NT2/D1 (cell line): Measurements from ENCODE around the gene TEX10.

Source experiments
- DNase-seq: peaks from one replicate; pipeline ENCODE4 v3.0.0-alpha.2; 2011; ENCODE audit warnings: low read depth, low spot score
- H3K27me3 ChIP-seq: 2 replicates; pipeline ENCODE4 v1.6.0; 2011; ENCODE audit warnings: mild to moderate bottlenecking; ENCODE audit not compliant: insufficient read length, insufficient read depth
- H3K36me3 ChIP-seq: 2 replicates; pipeline ENCODE4 v1.6.1; 2011; ENCODE audit warnings: mild to moderate bottlenecking, low read length, mixed read lengths; ENCODE audit not compliant: insufficient read depth, insufficient read length
- H3K4me1 ChIP-seq: 2 replicates; pipeline ENCODE4 v1.5.1; 2011; ENCODE audit not compliant: insufficient read depth, insufficient read length
- H3K4me3 ChIP-seq: 2 replicates; pipeline ENCODE4 v1.5.1; 2011; ENCODE audit warnings: low read depth; ENCODE audit not compliant: insufficient read length
- H3K9ac ChIP-seq: 2 replicates; pipeline ENCODE4 v1.6.0; 2011; ENCODE audit warnings: low read depth; ENCODE audit not compliant: insufficient read length
- H3K9me3 ChIP-seq: 2 replicates; pipeline ENCODE4 v1.5.1; 2011; ENCODE audit warnings: mild to moderate bottlenecking, low read length; ENCODE audit not compliant: insufficient read depth
- SUZ12 ChIP-seq: IDR thresholded peaks from 2 replicates; pipeline ENCODE4 v1.6.1; 2011; ENCODE audit not compliant: insufficient read length, insufficient read depth; ENCODE audit errors: extremely low read depth
- YY1 ChIP-seq: IDR thresholded peaks from 2 replicates; pipeline ENCODE4 v1.6.1; 2011; ENCODE audit not compliant: insufficient read length, insufficient read depth
- ZNF274 ChIP-seq: IDR thresholded peaks from 2 replicates; pipeline ENCODE4 v1.6.1; 2011; ENCODE audit warnings: mild to moderate bottlenecking, low read depth, low read length

Gene TEX10

DNA sequence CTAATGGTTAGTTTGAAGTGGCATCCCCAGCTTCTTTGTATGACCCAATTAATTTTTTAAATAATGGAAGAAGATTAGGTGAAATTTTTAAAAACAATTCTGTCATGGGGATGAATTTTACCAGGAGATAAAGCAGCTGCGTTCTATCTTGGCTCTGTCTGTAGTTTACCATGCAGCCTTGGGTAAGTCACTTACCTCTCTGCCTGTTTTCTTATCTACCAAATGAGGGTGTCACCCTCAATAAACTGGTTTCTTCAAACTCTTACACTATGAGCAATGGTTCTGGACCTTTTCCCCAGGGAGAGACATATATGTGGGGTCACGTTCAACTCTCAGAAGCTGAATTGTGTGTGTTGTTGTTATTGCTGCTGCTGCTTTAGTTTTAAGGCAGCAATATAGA, 71.7 kb downstream of the TEX10 start:
- Histone ChIP-seq H3K9ac (no peak overlapping the region), H3K27me3 (no peaks in the 10 kb centered on the region), H3K36me3 (peaks cover 15% of the 10 kb centered on the region), H3K4me3 (no peak overlapping the region), H3K4me1 (no peaks in the 10 kb centered on the region), H3K9me3 (peaks cover 10% of the 10 kb centered on the region; the same call in 1 of the 2 replicates)
- DNase-seq: no peak
- TF ChIP-seq ZNF274 (no peak), SUZ12 (no peak), YY1 (no peak)

DNA sequence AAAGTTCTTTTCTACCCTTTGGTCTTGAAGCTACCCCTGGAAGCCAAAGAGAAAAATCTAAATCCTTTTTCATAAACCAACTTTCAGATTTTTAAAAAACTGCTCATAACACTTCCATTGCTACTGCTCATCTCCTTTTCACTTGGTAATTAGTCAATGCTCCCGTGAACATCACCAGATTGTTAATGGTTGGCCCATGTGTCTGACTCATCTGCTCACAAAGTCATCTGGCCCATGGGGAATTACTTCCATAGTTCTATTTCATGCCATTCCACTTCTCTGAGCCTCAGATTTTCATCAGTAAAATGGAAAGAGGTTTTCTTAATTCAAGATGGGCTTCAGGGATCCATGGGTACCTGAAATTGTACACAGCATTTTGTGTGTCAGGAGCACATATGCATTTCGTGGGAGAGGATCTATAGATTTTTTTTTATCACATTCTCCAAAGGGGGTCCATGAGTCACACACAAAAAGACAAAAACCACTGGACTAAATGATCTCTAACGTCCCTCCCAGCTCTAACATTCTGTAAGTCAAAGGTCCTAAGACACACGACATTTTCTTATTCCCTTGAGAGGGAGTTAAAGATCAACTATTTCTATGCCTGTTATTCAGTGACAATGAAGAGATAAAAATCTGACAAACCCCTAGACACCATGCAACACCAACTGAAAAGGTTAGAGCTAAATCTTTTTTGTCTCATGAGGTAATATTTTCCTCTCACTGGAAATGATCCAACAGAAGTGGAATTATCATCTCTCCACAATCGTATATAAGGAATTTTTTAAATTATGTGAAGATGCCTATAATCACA, 75.4 kb downstream of the TEX10 start:
- no peak overlapping the region for H3K9ac ChIP-seq
- H3K36me3 ChIP-seq: peaks cover 5% of the 10 kb centered on the region
- no peak overlapping the region for H3K4me3 ChIP-seq
- H3K9me3 ChIP-seq: no peaks in the 10 kb centered on the region
- DNase-seq: no peak
- H3K4me1 ChIP-seq: no peaks in the 10 kb centered on the region
- no peaks in the 10 kb centered on the region for H3K27me3 ChIP-seq
- TF ChIP-seq YY1: no peak
- TF ChIP-seq SUZ12: no peak
- no peak for TF ChIP-seq ZNF274

DNA sequence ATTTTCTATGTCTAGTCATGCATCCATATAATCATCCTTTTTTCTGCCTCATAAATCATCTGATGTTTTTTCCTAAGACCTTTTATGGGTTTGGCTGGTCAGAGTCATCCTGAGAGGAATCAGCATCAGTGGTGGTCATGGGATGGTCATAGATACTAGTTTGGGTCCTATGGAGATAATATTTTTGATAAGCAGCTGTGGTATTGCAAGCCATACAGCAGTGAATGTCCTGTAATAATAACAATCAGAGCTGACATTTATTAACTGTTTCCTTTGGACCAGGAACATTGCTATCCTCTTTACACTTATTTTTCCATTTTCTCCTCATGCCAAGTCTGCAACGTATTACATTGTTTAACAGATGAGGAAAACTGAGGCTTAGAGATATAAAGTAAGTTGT, 83.1 kb downstream of the TEX10 start:
- Histone ChIP-seq H3K9me3 (no peaks in the 10 kb centered on the region), H3K9ac (no peak overlapping the region), H3K36me3 (peaks cover 16% of the 10 kb centered on the region), H3K4me1 (no peaks in the 10 kb centered on the region), H3K4me3 (no peak overlapping the region), H3K27me3 (no peaks in the 10 kb centered on the region)
- no peak for TF ChIP-seq ZNF274
- no peak for TF ChIP-seq SUZ12
- no peak for TF ChIP-seq YY1
- DNase-seq: no peak

DNA sequence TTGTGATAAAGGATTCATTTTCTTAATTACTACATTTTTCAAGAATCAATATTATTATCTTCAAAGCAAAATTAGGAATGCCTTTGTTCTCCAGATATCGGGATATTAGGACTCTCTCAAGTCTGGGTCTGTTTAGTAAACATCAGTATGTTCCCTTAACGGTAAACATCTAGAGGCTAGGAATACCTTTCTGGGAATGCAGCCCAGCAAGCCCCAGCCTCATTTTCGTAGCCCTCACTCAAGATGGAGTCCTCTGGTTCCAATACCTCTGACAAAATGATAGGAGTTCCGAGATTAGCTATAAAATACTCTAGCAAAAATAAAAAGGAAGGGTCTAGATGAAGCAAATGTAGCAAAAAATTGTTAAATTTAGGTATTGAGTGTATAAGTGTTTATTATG, 84.5 kb downstream of the TEX10 start:
- no peak overlapping the region for H3K4me3 ChIP-seq
- DNase-seq: no peak
- H3K9me3 ChIP-seq: no peaks in the 10 kb centered on the region
- peaks cover 17% of the 10 kb centered on the region for H3K36me3 ChIP-seq
- TF ChIP-seq YY1 (no peak), SUZ12 (no peak), ZNF274 (no peak)
- H3K4me1 ChIP-seq: no peaks in the 10 kb centered on the region
- H3K9ac ChIP-seq: no peak overlapping the region
- H3K27me3 ChIP-seq: no peaks in the 10 kb centered on the region

DNA sequence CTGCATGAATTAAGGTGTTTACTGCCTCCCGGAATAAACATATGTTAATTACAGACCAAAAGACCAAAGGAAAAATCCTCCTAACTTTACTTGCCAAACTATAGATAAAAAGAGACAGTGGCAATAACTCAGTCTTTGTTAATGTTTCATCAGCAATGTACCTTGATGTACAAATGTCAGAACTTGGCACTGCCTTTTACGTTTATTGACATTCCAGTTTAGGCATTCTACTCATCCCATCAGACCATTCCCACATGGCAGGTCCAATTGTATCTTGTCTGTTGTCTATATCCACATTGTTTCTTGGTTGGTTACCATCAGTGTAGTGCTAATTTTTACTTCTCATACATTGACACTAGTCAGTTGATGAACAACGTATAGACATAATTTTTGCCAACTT, 85.5 kb downstream of the TEX10 start:
- no peak for TF ChIP-seq YY1
- no peak for TF ChIP-seq SUZ12
- no peak for TF ChIP-seq ZNF274
- H3K27me3 ChIP-seq: no peaks in the 10 kb centered on the region
- H3K4me3 ChIP-seq: no peak overlapping the region
- no peak for DNase-seq
- peaks cover 12% of the 10 kb centered on the region for H3K36me3 ChIP-seq
- no peaks in the 10 kb centered on the region for H3K4me1 ChIP-seq
- H3K9me3 ChIP-seq: no peaks in the 10 kb centered on the region
- no peak overlapping the region for H3K9ac ChIP-seq
